ENCODE results near the gene MPZ.

- TF ChIP-seq, protein P1, sequence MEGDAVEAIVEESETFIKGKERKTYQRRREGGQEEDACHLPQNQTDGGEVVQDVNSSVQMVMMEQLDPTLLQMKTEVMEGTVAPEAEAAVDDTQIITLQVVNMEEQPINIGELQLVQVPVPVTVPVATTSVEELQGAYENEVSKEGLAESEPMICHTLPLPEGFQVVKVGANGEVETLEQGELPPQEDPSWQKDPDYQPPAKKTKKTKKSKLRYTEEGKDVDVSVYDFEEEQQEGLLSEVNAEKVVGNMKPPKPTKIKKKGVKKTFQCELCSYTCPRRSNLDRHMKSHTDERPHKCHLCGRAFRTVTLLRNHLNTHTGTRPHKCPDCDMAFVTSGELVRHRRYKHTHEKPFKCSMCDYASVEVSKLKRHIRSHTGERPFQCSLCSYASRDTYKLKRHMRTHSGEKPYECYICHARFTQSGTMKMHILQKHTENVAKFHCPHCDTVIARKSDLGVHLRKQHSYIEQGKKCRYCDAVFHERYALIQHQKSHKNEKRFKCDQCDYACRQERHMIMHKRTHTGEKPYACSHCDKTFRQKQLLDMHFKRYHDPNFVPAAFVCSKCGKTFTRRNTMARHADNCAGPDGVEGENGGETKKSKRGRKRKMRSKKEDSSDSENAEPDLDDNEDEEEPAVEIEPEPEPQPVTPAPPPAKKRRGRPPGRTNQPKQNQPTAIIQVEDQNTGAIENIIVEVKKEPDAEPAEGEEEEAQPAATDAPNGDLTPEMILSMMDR (conservative IDR thresholded peaks at IDR 0.05), result no peak
- no peak for TF ChIP-seq ZFX (IDR thresholded peaks at IDR 0.05)
These were observed 44.5 kb downstream of the MPZ start for GRCh38 chr1:161265305-161265704.
